Measurements from ENCODE around the gene PCTP.
A peak's percentile ranks its signal among the peaks of the same experiment; 100 is the strongest.

The PCTP gene

DNA sequence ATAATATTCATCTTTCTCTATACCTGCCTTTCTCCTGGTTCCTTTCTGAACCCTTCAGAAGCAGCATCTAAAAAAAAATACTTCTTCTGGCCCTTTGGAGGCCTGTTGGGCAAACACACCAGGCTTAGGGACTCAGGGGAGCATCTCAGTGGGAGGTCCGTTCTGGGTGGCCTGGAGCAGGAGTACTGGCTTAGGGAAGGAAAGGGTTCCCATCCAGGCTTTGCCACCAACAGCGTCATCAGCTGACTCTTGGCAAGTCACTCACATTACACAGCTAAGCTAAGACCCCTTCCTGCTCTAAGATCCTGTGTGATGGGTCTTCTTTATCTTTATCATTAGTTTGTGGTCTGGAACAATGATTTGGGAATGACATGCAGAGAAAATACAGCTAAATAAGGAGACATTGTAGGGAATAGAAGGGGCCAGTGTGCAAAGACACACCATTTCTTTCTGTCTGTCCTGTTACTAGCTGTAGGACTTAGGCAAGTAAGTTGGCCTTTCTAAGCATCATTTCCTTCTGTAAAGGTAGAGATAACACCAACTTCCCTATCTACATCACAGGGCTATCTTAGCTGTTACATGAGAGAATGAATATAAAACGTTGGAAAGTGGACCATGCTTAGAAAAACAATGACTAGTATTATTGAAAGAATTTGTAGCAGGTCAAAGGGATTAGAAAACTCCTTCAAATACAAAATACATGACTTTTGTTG lies 9.9 kb downstream of the PCTP start:
- TF ChIP-seq, protein P1, sequence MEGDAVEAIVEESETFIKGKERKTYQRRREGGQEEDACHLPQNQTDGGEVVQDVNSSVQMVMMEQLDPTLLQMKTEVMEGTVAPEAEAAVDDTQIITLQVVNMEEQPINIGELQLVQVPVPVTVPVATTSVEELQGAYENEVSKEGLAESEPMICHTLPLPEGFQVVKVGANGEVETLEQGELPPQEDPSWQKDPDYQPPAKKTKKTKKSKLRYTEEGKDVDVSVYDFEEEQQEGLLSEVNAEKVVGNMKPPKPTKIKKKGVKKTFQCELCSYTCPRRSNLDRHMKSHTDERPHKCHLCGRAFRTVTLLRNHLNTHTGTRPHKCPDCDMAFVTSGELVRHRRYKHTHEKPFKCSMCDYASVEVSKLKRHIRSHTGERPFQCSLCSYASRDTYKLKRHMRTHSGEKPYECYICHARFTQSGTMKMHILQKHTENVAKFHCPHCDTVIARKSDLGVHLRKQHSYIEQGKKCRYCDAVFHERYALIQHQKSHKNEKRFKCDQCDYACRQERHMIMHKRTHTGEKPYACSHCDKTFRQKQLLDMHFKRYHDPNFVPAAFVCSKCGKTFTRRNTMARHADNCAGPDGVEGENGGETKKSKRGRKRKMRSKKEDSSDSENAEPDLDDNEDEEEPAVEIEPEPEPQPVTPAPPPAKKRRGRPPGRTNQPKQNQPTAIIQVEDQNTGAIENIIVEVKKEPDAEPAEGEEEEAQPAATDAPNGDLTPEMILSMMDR (IDR thresholded peaks at IDR 0.05) = no peak
- H3K4me3 ChIP-seq (ENCODE audit: low read depth in 1 of 2, low read length in 1 of 2) = peak overlapping the region in 1 of 2 experiments; percentile 6

DNA sequence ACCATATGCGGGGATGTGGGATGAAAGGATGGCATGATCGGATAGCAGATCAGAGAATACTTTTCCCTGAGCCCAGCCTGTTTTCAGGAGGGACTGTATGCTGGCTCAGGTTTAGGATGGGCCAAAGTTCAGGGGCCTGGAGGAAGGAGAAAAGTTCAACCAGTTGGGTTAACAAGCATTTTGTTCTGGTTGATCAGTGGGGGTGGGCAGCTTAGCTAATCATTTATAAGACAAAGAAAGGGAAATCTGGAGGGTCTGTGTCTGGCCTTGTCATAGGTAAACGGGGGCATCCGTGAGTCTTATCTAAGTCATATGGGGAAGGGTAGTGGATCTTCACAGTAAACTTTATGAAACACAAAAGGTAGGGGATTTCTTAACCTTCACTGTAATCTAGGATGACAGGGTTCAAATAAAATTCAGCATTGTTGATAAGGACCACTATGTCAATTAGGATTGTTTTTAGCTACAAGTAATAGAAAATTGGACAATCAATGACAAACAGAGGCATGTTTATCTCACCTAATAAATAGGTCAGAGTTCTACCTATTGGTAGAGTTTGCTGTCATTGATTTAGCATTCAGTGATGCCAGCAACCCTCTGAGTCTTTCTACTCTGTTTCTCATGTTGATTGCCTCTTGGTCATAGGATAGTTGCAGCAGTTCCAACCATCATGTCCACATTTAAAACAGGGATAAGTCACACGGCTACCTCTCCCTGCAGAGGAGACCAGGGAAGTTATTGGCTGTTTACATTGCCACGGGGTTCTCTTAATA lies 11.4 kb downstream of the PCTP start:
- Histone ChIP-seq H3K27me3 (no peaks in the 10 kb centered on the region), H3K9me3 (no peaks in the 10 kb centered on the region), H3K36me3 (no peaks in the 10 kb centered on the region), H3K4me3 (ENCODE audit: low read depth in 1 of 2, low read length in 1 of 2) (no peak overlapping the region), H3K4me1 (ENCODE audit: control insufficient read depth in 1 of 2, insufficient read depth in 1 of 2, low read depth in 1 of 2, low read length in 1 of 2) (peaks cover 30 to 40% of the 10 kb centered on the region in 2 experiments), H3K27ac (peak overlapping the region; percentile 91)
- TF ChIP-seq, protein P1 (IDR thresholded peaks at IDR 0.05) = no peak

More for the DNA sequence above, 9.9 kb downstream of the PCTP start:
- Histone ChIP-seq H3K27ac (peak overlapping the region; percentile 91), H3K4me1 (ENCODE audit: control insufficient read depth in 1 of 2, insufficient read depth in 1 of 2, low read depth in 1 of 2, low read length in 1 of 2) (peaks cover 30 to 43% of the 10 kb centered on the region in 2 experiments), H3K36me3 (no peaks in the 10 kb centered on the region), H3K27me3 (no peaks in the 10 kb centered on the region), H3K9me3 (no peaks in the 10 kb centered on the region)

DNA sequence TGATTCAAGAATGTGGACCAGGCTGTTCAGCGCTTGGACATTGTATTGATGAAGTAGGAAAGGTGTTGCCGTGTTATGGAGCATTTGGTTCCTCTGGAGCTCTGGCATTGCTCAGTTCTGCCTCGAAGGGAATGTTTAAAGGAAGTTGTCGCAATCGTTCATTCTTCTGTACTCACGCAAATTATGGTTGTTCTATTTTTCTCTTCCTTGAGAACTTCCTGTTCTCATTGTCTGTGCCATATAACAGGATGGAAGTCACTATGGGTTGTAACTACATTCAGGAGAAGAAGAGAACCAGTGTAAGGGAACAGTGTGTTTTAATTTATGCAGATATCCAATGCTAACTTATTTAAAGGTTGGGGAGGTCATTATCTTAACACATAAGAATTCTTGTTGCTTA lies 13.0 kb downstream of the PCTP start:
- Histone ChIP-seq H3K4me1 (ENCODE audit: control insufficient read depth in 1 of 2, insufficient read depth in 1 of 2, low read depth in 1 of 2, low read length in 1 of 2) (peaks cover 30 to 40% of the 10 kb centered on the region in 2 experiments), H3K36me3 (peaks cover 8% of the 10 kb centered on the region), H3K9me3 (no peaks in the 10 kb centered on the region), H3K27ac (peak overlapping the region; percentile 69), H3K27me3 (no peaks in the 10 kb centered on the region), H3K4me3 (ENCODE audit: low read depth in 1 of 2, low read length in 1 of 2) (no peak overlapping the region)
- TF ChIP-seq, protein P1 (IDR thresholded peaks at IDR 0.05) = no peak

DNA sequence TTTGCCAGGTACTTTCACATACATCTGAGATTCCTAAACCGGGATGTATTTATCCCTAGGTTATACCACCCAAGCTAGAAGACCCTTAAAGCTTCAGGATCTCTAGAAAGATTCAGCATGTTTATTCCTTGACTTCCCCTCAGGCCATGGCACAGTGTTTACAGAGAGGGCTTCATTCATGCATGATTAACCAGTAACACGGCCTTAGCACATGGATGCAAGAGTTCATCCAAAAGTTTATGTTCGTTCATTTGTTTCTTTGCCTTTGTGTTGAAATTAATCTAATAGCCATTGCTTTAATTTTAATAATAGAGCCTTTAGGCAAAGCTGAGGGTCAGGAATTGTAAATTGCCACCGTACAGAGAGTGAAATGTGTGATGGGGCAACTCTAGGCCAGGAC lies 13.8 kb downstream of the PCTP start:
- TF ChIP-seq, protein P1 (IDR thresholded peaks at IDR 0.05) = no peak
- no peak overlapping the region for H3K4me3 ChIP-seq (ENCODE audit: low read depth in 1 of 2, low read length in 1 of 2)
- H3K36me3 ChIP-seq = peaks cover 14% of the 10 kb centered on the region
- no peaks in the 10 kb centered on the region for H3K9me3 ChIP-seq
- peak overlapping the region; percentile 69 for H3K27ac ChIP-seq
- H3K4me1 ChIP-seq (ENCODE audit: control insufficient read depth in 1 of 2, insufficient read depth in 1 of 2, low read depth in 1 of 2, low read length in 1 of 2) = peaks cover 30 to 38% of the 10 kb centered on the region in 2 experiments
- no peaks in the 10 kb centered on the region for H3K27me3 ChIP-seq

DNA sequence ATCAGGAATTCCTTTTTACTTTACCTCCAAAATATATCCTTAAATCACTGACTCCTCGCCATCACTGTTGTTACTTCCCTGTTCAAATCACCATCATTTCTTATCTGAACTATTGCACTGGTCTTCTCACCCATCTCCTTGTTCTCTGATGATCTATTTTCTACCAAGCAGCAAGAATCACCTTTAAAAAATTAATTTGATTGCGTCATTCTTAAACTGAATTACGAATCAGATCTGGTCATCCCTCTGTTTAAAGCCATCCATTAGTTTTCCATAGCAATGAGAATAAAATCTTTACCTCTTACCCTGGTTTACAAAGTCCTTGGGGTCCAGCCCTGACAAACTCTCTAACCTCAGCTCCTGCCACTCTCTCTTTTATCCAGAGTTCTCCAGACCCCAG lies 14.6 kb downstream of the PCTP start:
- Histone ChIP-seq H3K4me1 (ENCODE audit: control insufficient read depth in 1 of 2, insufficient read depth in 1 of 2, low read depth in 1 of 2, low read length in 1 of 2) (peaks cover 23 to 30% of the 10 kb centered on the region in 2 experiments), H3K27me3 (no peaks in the 10 kb centered on the region), H3K27ac (no peak overlapping the region), H3K9me3 (no peaks in the 10 kb centered on the region), H3K4me3 (ENCODE audit: low read depth in 1 of 2, low read length in 1 of 2) (no peak overlapping the region), H3K36me3 (peaks cover 19% of the 10 kb centered on the region)
- TF ChIP-seq, protein P1 (IDR thresholded peaks at IDR 0.05) = no peak

All from neutrophil (primary cell).